ENCODE data around the gene FSCN2.

FSCN2 gene, protein sequence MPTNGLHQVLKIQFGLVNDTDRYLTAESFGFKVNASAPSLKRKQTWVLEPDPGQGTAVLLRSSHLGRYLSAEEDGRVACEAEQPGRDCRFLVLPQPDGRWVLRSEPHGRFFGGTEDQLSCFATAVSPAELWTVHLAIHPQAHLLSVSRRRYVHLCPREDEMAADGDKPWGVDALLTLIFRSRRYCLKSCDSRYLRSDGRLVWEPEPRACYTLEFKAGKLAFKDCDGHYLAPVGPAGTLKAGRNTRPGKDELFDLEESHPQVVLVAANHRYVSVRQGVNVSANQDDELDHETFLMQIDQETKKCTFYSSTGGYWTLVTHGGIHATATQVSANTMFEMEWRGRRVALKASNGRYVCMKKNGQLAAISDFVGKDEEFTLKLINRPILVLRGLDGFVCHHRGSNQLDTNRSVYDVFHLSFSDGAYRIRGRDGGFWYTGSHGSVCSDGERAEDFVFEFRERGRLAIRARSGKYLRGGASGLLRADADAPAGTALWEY

GRCh38 chr17:81527591-81528383, at the start of gene FSCN2:
Gene FSCN2 (plus strand): TSS chr17:81528377. CDS start chr17:81528532, 155 bp downstream.
- DNase-seq, result peak; percentile 60

DNA sequence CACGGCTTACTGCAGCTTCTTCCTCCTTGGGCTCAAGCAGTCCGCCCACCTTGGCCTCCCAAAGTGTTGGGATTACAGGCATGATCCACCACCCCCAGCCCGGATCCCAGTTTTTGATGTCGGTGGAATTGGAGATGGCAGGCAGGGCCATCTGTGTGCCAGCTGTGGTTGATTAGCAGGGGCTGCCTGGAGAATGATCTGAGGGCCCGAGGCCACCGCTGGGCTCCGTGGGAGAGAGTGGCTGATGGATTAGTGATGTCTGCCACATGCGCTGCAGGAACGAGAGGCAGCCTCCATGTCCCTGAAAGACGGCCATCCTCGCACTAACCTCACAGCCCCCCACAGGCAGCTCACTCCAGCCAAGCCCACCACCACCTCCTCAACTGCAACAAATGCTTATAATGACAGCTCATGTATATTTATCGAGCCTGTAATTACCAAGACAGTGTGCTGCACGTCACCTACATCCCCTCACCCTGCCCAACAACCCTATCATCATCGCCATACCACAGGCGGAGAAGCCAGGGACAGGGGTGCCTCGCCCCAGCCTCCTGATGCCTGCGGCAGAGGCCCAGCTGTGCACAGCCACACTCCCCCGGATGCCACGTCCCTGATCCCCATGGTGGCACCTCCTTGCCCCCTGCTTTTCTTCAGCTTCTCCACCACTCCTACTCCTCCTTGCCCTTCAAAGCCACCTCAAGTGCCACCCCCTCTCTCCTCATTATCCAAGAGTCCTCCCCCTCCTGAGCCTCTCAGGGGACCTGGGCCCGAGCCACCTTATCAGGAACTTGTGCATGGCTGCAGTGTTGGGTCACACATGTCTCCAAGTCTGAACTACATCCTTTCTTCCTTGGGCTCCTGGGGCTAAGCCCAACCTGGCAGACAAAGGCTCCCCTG, 48.8 kb upstream of the FSCN2 start:
- no peak for DNase-seq

GRCh38 chr17:81480140-81481072, 47.8 kb upstream of the FSCN2 start:
- DNase-seq, result no peak

- DNase-seq, result peak; percentile 85
Observed at GRCh38 chr17:81481073-81481799, 46.9 kb upstream of the FSCN2 start.

GRCh38 chr17:81481815-81482505, 46.2 kb upstream of the FSCN2 start:
- no peak for DNase-seq

GRCh38 chr17:81482673-81483072, 45.5 kb upstream of the FSCN2 start:
- DNase-seq, result peak; percentile 38

DNA sequence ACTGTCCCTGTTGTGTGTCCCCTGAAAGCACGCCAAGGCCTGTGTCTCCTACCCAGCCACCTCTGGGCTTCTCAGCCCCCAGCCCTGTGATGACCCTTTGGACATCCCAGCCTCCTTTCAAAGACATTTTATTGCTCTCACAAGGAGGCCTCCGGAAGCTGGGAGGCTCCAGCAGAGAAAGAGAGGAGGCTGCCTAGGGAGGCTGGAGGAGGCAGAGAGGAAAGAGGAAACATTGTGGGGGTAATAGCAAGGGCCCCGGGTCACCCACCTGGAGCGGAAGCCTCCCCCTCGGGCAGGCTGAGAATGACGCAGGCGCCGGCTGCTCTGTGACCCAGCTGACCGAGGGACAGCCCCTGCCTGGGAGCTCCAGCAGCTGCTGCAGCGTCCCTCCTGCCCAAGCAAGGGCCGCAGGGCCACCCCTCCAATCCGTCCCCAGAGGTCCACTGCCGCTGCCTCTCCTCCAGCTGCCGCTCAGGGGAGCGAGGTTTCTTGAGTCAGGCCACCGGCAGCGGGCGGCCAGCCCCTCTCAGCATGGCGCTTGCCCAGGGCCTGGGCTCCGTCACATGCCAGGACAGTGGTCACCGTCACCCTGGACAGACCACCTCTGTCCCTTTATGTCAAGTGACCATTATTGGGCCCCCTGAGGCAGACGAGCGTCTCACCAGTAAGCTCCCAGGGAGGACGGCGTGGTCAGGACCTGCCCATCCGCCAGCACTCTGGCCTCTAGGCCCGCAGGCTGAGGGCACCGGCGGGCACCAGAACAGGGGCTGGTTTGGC, 44.9 kb upstream of the FSCN2 start:
- DNase-seq, result no peak

DNA sequence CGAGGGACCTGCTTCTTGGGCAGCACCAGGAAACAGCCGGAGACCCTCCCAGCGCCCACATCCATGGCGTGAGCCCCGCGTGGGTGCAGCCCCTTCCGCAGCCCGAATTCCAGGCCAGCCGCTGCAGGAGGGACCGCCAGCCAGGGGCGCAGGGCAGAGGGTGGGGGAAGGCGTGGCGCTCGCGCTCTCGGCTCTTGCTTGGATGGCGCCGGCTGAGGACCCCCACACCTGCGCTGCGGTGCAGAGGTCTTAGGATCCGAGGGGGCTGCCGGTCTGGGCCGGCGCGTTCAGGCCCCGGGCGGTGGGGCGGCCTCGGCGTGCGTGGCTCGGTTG, 44.3 kb upstream of the FSCN2 start:
- no peak for DNase-seq

DNA sequence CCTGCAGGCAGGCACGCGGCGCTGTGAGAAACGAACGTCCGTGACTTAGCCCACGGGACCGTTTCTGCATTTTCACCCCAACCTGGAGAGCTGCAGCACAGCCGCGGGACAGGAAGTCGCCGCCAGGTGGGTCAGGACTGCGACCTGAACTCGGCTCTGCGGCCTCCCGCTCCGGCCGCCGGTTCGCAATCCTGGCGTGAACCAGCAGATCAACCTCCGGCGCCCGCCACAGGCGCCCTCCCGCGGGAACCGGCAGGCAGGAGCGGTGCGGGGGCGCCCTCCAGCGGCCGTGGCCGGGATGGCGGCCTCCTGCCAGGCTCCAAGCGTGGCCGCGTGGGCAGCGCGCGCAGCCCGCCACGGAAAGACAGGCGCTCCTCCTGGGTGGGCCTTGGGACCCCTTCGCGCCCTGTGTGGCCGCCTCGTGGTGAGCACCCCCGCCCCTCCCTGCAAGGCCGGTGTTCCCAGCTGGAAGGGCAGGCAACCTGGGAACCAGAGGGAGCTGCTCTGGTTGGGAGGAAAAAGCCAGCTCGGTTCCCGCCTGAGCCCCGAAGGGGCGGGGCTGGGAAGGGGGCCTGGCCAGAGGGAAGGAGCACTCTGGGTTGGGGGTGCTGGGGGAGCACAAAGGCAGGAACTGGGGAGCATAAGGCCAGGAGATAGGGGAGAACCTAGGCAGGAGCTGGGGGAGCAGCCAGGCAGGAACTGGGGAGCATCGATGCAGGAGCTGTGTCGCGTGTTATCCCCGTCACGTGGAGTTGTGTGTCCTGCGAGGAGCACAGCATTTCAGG, 43.8 kb upstream of the FSCN2 start:
- peak; percentile 51 for DNase-seq

DNA sequence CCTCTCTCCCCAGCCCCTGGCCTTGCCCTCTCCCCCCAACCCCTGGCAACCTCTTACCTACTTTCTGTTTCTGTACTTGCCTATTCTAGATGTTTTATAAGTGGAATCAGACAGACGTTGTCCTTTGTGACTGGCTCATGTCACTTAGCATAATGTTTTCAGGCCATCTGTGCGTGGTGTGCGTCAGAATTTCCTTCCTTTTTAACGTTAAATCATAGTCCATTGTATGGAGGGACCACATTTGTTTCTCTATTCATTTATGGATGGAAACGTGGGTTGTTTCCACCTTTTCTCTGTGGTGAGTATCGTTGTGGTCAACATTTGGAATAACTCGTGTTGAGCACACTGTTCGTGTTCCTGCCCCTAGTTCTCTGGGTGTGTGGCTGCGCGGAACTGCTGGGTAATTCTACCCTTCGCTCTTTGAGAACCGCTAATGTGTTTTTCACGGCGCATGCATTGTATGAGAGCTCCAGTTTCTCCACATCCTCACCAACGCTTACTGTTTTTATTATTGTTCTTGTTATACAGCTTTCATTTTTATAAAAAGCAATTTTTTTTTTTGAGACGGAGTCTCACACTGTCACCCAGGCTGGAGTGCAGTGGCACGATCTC, 41.9 kb upstream of the FSCN2 start:
- DNase-seq, result no peak

GRCh38 chr17:81487089-81487486, 41.1 kb upstream of the FSCN2 start:
- DNase-seq, result no peak

GRCh38 chr17:81487487-81488275, 40.5 kb upstream of the FSCN2 start:
- peak; percentile 64 for DNase-seq

- no peak for DNase-seq
Observed at GRCh38 chr17:81488276-81488860, 39.8 kb upstream of the FSCN2 start.

GRCh38 chr17:81489012-81489997, 38.9 kb upstream of the FSCN2 start:
- DNase-seq, result no peak

Measured in NCI-H1092 (cell line).